ENCODE results near the gene MT1HL1. TPM values are rescaled to one million over a fixed set of nuclear protein-coding genes. Genes with fewer than 3 reads are reported as not detected.
"Not testable (repeated sequence)": the region's sequence is repeated elsewhere in the genome, so short reads cannot be mapped to it uniquely, and the experiment has no call there.

Gene MT1HL1
- polyA plus RNA-seq, 4 donors: not detected

- DNase-seq (no peak), FAIRE-seq (no peak)
- Histone ChIP-seq H3K36me3 (ENCODE audit: control insufficient read depth in 3 of 3, insufficient read depth in 2 of 3, low read depth in 1 of 3, low read length in 3 of 3) (no peaks in the 10 kb centered on the region), H3K27ac (ENCODE audit: low read depth in 1 of 3, low read length in 2 of 3) (no peak overlapping the region), H3K4me1 (ENCODE audit: control insufficient read depth in 3 of 3, insufficient read depth in 2 of 3, low read depth in 1 of 3, low read length in 2 of 3) (no peaks in the 10 kb centered on the region), H3K27me3 (ENCODE audit: control insufficient read depth in 3 of 3, insufficient read depth in 3 of 3, low read length in 3 of 3) (no peaks in the 10 kb centered on the region), H3K4me3 (ENCODE audit: low read depth in 1 of 3, low read length in 3 of 3) (no peak overlapping the region), H3K9me3 (ENCODE audit: control insufficient read depth in 2 of 2, insufficient read depth in 1 of 2, low read depth in 1 of 2, low read length in 1 of 2) (peaks cover 0 to 6% of the 10 kb centered on the region in 2 donors)
- WGBS, 3 donors: 85 to 100% (median 91%) methylated on average over 1 of the region's 1 CpG
Measured at GRCh38 chr1:236994450-236994849, 9.8 kb downstream of the MT1HL1 start.

GRCh38 chr1:236992449-236992848 lies 11.8 kb downstream of the MT1HL1 start:
- H3K27me3 ChIP-seq (ENCODE audit: control insufficient read depth in 3 of 3, insufficient read depth in 3 of 3, low read length in 3 of 3): no peaks in the 10 kb centered on the region
- no peak for DNase-seq
- no peak overlapping the region for H3K27ac ChIP-seq (ENCODE audit: low read depth in 1 of 3, low read length in 2 of 3)
- no peaks in the 10 kb centered on the region for H3K36me3 ChIP-seq (ENCODE audit: control insufficient read depth in 3 of 3, insufficient read depth in 2 of 3, low read depth in 1 of 3, low read length in 3 of 3)
- no peak overlapping the region for H3K4me3 ChIP-seq (ENCODE audit: low read depth in 1 of 3, low read length in 3 of 3)
- FAIRE-seq: no peak
- whole genome bisulfite sequencing, 3 donors: 77 to 80% (median 78%) methylated on average over 8 of the region's 8 CpGs
- H3K9me3 ChIP-seq (ENCODE audit: control insufficient read depth in 2 of 2, insufficient read depth in 1 of 2, low read depth in 1 of 2, low read length in 1 of 2): peaks cover 0 to 6% of the 10 kb centered on the region in 2 donors
- H3K4me1 ChIP-seq (ENCODE audit: control insufficient read depth in 3 of 3, insufficient read depth in 2 of 3, low read depth in 1 of 3, low read length in 2 of 3): no peaks in the 10 kb centered on the region

- no peak overlapping the region for H3K27ac ChIP-seq (ENCODE audit: low read depth in 1 of 3, low read length in 2 of 3)
- H3K27me3 ChIP-seq (ENCODE audit: control insufficient read depth in 3 of 3, insufficient read depth in 3 of 3, low read length in 3 of 3): no peaks in the 10 kb centered on the region
- DNase-seq (no peak), FAIRE-seq (no peak)
- peaks cover 0 to 6% of the 10 kb centered on the region in 2 donors for H3K9me3 ChIP-seq (ENCODE audit: control insufficient read depth in 2 of 2, insufficient read depth in 1 of 2, low read depth in 1 of 2, low read length in 1 of 2)
- 6 to 83% (median 56%) methylated on average over 1 of the region's 1 CpG for WGBS, 3 donors
- H3K36me3 ChIP-seq (ENCODE audit: control insufficient read depth in 3 of 3, insufficient read depth in 2 of 3, low read depth in 1 of 3, low read length in 3 of 3): no peaks in the 10 kb centered on the region
- H3K4me1 ChIP-seq (ENCODE audit: control insufficient read depth in 3 of 3, insufficient read depth in 2 of 3, low read depth in 1 of 3, low read length in 2 of 3): no peaks in the 10 kb centered on the region
- no peak overlapping the region for H3K4me3 ChIP-seq (ENCODE audit: low read depth in 1 of 3, low read length in 3 of 3)
Measured at GRCh38 chr1:236990052-236990445, 14.2 kb downstream of the MT1HL1 start.

GRCh38 chr1:236989290-236990051 lies 14.8 kb downstream of the MT1HL1 start:
- DNase-seq (no peak), FAIRE-seq (no peak)
- Histone ChIP-seq H3K4me1 (ENCODE audit: control insufficient read depth in 3 of 3, insufficient read depth in 2 of 3, low read depth in 1 of 3, low read length in 2 of 3) (no peaks in the 10 kb centered on the region), H3K4me3 (ENCODE audit: low read depth in 1 of 3, low read length in 3 of 3) (no peak overlapping the region), H3K27me3 (ENCODE audit: control insufficient read depth in 3 of 3, insufficient read depth in 3 of 3, low read length in 3 of 3) (no peaks in the 10 kb centered on the region), H3K27ac (ENCODE audit: low read depth in 1 of 3, low read length in 2 of 3) (no peak overlapping the region), H3K36me3 (ENCODE audit: control insufficient read depth in 3 of 3, insufficient read depth in 2 of 3, low read depth in 1 of 3, low read length in 3 of 3) (no peaks in the 10 kb centered on the region), H3K9me3 (ENCODE audit: control insufficient read depth in 2 of 2, insufficient read depth in 1 of 2, low read depth in 1 of 2, low read length in 1 of 2) (peaks cover 0 to 6% of the 10 kb centered on the region in 2 donors)
- WGBS, 3 donors: 81 to 89% (median 84%) methylated on average over 3 of the region's 3 CpGs

- DNase-seq (no peak), FAIRE-seq (no peak)
- Histone ChIP-seq H3K36me3 (ENCODE audit: control insufficient read depth in 3 of 3, insufficient read depth in 2 of 3, low read depth in 1 of 3, low read length in 3 of 3) (no peaks in the 10 kb centered on the region), H3K4me1 (ENCODE audit: control insufficient read depth in 3 of 3, insufficient read depth in 2 of 3, low read depth in 1 of 3, low read length in 2 of 3) (no peaks in the 10 kb centered on the region), H3K9me3 (ENCODE audit: control insufficient read depth in 2 of 2, insufficient read depth in 1 of 2, low read depth in 1 of 2, low read length in 1 of 2) (no peaks in the 10 kb centered on the region), H3K27me3 (ENCODE audit: control insufficient read depth in 3 of 3, insufficient read depth in 3 of 3, low read length in 3 of 3) (no peaks in the 10 kb centered on the region), H3K27ac (ENCODE audit: low read depth in 1 of 3, low read length in 2 of 3) (no peak overlapping the region), H3K4me3 (ENCODE audit: low read depth in 1 of 3, low read length in 3 of 3) (no peak overlapping the region)
Measured at GRCh38 chr1:236983818-236984217, 20.4 kb downstream of the MT1HL1 start.

- no peak overlapping the region for H3K27ac ChIP-seq (ENCODE audit: low read depth in 1 of 3, low read length in 2 of 3)
- no peaks in the 10 kb centered on the region for H3K36me3 ChIP-seq (ENCODE audit: control insufficient read depth in 3 of 3, insufficient read depth in 2 of 3, low read depth in 1 of 3, low read length in 3 of 3)
- FAIRE-seq (no peak), DNase-seq (no peak)
- H3K4me1 ChIP-seq (ENCODE audit: control insufficient read depth in 3 of 3, insufficient read depth in 2 of 3, low read depth in 1 of 3, low read length in 2 of 3): no peaks in the 10 kb centered on the region
- WGBS, 3 donors: 89 to 93% (median 90%) methylated on average over 1 of the region's 1 CpG
- H3K9me3 ChIP-seq (ENCODE audit: control insufficient read depth in 2 of 2, insufficient read depth in 1 of 2, low read depth in 1 of 2, low read length in 1 of 2): no peaks in the 10 kb centered on the region
- H3K4me3 ChIP-seq (ENCODE audit: low read depth in 1 of 3, low read length in 3 of 3): no peak overlapping the region
- no peaks in the 10 kb centered on the region for H3K27me3 ChIP-seq (ENCODE audit: control insufficient read depth in 3 of 3, insufficient read depth in 3 of 3, low read length in 3 of 3)
Measured at GRCh38 chr1:236982380-236982779, 21.9 kb downstream of the MT1HL1 start.

- FAIRE-seq: not testable (repeated sequence)
- WGBS, 3 donors: 92 to 97% (median 93%) methylated on average over 20 of the region's 20 CpGs
Measured at GRCh38 chr1:236981431-236981830, 22.8 kb downstream of the MT1HL1 start.

GRCh38 chr1:236980673-236981072 lies 23.6 kb downstream of the MT1HL1 start:
- 69 to 87% (median 83%) methylated on average over 6 of the region's 6 CpGs for WGBS, 3 donors
- H3K9me3 ChIP-seq (ENCODE audit: control insufficient read depth in 2 of 2, insufficient read depth in 1 of 2, low read depth in 1 of 2, low read length in 1 of 2): peaks cover 0 to 3% of the 10 kb centered on the region in 2 donors
- H3K27me3 ChIP-seq (ENCODE audit: control insufficient read depth in 3 of 3, insufficient read depth in 3 of 3, low read length in 3 of 3): no peaks in the 10 kb centered on the region
- FAIRE-seq: no peak
- H3K4me1 ChIP-seq (ENCODE audit: control insufficient read depth in 3 of 3, insufficient read depth in 2 of 3, low read depth in 1 of 3, low read length in 2 of 3): no peaks in the 10 kb centered on the region
- H3K36me3 ChIP-seq (ENCODE audit: control insufficient read depth in 3 of 3, insufficient read depth in 2 of 3, low read depth in 1 of 3, low read length in 3 of 3): no peaks in the 10 kb centered on the region
- H3K4me3 ChIP-seq (ENCODE audit: low read depth in 1 of 3, low read length in 3 of 3): no peak overlapping the region
- H3K27ac ChIP-seq (ENCODE audit: low read depth in 1 of 3, low read length in 2 of 3): no peak overlapping the region
- DNase-seq: no peak

More at GRCh38 chr1:236981431-236981830, 22.8 kb downstream of the MT1HL1 start:
- DNase-seq; H3K27me3 ChIP-seq (ENCODE audit: control insufficient read depth in 3 of 3, insufficient read depth in 3 of 3, low read length in 3 of 3); H3K27ac ChIP-seq (ENCODE audit: low read depth in 1 of 3, low read length in 2 of 3); H3K36me3 ChIP-seq (ENCODE audit: control insufficient read depth in 3 of 3, insufficient read depth in 2 of 3, low read depth in 1 of 3, low read length in 3 of 3); H3K4me3 ChIP-seq (ENCODE audit: low read depth in 1 of 3, low read length in 3 of 3); H3K4me1 ChIP-seq (ENCODE audit: control insufficient read depth in 3 of 3, insufficient read depth in 2 of 3, low read depth in 1 of 3, low read length in 2 of 3); H3K9me3 ChIP-seq (ENCODE audit: control insufficient read depth in 2 of 2, insufficient read depth in 1 of 2, low read depth in 1 of 2, low read length in 1 of 2): not testable (repeated sequence)
